Measurements from ENCODE around the gene ATP5PB.

DNA sequence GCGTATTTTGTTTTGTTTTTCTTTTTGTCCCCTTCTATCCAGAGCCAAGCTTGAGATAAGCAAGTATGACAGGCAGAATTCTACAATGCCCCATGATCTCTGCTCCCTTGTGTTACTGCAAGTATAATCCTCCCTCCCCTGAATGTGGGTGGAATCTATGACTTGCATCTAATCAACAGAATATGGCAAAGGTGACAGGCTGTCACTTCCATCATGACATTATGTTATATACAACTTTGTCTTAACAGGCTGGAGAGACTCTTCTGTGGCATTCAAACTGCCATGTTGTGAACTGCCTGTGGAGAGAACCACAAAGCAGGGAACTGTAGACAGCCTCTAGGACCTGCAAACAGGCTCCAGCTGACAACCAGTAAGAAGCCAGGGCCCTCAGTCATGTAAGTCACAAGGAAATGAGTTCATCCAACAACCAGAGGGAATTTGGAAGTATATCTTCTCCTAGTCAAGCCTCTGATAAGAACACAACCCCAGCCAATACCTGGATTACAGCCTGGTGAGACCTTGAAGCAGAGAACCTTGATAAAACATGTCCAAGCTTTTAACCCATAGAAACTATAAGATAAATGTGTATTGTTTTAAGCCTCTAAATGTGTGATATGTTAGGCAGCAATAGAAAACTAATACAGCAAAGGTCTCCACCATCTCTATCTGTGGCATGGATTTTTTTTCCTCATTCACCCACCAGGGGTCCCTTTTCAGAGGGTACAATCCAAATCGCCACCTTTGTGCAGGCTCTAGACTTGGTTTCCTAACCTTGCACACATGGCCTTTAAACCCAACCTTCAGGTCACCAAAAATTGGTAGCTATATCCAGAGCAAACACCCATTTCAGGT is 18.8 kb downstream of the ATP5PB start:
- TF ChIP-seq POLR2A (IDR thresholded peaks at IDR 0.05) = no peak
- TF ChIP-seq, protein P1, sequence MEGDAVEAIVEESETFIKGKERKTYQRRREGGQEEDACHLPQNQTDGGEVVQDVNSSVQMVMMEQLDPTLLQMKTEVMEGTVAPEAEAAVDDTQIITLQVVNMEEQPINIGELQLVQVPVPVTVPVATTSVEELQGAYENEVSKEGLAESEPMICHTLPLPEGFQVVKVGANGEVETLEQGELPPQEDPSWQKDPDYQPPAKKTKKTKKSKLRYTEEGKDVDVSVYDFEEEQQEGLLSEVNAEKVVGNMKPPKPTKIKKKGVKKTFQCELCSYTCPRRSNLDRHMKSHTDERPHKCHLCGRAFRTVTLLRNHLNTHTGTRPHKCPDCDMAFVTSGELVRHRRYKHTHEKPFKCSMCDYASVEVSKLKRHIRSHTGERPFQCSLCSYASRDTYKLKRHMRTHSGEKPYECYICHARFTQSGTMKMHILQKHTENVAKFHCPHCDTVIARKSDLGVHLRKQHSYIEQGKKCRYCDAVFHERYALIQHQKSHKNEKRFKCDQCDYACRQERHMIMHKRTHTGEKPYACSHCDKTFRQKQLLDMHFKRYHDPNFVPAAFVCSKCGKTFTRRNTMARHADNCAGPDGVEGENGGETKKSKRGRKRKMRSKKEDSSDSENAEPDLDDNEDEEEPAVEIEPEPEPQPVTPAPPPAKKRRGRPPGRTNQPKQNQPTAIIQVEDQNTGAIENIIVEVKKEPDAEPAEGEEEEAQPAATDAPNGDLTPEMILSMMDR (IDR thresholded peaks at IDR 0.05) = no peak

All from transverse colon (tissue), 3 donors.